Activated T-cell treated with anti-CD3 and anti-CD28 coated beads, Interleukin-2, amount 50 U/mL, for 48 hours (primary cell): Measurements from ENCODE around the gene LY86.
"Not testable (repeated sequence)": the region's sequence is repeated elsewhere in the genome, so short reads cannot be mapped to it uniquely, and the experiment has no call there.

ENCODE experiments used
- DNase-seq, 2 experiments: peaks; one replicate each; pipeline ENCODE4 v3.0.0-alpha.2; 2020

LY86 gene

DNA sequence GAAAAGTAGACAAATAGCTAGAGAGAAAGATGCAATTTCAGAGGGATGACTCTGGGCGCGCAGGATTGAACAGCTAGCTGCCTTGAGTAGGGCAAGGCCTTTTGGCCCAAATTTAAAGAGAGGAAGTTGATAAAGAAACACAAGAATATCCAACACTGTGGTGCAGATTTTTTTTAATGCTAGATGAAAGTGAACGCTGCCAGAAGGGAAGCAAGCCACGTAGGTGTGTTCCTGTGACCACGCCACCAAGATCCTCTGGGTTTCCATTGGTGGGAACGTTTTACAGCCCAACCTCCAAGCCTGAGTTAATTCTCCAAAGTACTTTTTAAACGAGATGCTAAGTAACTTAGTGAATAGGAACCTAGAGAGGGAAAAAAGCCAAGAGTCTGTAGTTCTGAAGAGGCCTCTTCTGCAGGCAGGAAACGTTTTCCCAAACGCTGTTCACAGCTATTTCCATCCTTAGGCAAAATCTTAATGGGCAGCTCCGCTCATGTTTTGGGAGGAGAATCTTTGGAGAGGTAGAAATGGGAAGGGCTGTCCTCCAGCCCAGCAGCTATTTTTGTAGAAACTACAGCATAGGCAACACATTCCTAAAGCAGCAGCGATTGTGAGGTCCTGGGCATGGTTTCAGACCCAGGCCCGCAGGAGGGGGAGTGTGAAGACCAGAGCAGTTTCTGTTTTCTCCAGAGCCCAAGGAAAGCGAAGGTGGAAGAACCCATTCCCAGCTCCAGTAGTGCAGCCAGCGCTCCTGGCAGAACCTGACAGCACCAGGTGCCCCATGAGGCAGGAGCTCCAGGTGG, 8.2 kb downstream of the LY86 start:
- DNase-seq: no peak

DNA sequence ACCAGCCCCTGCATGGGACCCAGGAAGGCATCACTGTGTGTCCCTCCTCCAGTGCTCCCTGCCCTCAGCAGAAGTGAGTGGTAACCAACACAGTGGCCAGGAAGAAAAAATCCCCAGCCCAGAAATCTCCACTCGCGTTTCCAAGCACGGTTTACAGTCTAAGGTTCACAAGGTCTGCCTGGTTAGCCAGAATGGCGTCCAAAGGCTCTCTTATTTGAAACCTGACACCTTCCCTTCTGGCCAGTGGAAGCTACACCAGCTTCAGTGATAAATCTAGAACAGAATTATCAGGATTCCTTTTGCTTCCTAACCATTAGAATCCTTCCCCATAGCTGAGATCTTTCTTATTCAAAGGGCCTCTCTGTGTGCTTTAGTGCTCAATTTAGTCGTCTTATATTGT, 9.2 kb downstream of the LY86 start:
- no peak for DNase-seq

DNA sequence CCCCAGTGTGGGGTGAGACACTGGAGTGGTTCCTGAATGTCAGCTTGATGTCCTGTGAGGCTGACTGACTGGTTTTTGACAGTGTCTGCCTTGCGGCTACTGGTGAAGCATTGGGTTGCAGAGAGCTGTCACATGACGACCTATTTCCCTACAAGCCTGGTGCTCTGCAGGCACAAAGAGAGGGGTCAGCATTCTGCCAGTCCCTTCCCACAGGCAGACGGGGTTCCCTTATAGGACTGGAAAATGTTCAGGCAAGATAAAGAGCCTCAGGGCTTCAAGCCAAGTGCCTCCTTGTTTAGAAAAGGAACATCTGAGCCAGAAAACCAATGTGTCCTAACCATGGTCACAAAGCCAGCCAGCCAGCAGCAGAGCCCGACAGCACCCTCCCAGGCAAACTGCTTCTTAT, 11.0 kb downstream of the LY86 start:
- no peak for DNase-seq

DNA sequence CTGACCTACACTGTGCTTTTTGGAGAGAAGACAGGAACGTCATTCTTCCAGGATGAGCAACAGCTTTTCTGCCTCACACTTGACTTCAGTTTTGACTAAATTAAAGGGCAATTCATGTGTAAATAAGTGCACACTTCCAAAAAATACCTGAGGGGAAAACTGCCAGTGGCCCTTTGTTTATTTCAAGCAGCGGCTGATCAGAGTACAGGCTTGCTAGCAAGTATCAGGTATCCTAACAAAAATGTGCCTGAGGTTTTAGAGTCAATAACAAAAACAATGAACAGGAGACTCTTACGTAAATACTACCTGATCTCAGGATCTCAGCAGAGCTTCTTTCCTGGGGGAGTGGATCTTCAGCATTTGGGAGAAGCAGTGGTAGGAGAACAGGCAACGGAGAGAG, 12.4 kb downstream of the LY86 start:
- no peak for DNase-seq

DNA sequence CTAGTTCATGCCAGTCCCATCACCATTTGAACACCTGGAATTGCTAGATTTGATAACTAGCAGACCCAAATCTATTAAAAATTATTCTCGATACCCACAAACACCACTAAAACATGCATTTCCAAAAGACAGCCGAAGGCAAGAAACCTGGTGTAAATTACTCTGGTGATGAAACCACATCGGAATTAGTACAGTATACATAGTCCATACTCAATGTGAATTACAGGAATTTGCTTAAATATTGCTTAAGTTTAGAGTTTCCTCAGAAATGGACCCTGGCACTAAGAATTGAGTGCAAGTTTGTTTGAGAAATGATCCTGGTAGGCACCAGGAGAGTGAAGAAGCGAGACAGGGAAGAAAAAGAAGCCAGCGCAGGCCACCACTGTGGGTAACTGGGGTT, 13.7 kb downstream of the LY86 start:
- DNase-seq: no peak

DNA sequence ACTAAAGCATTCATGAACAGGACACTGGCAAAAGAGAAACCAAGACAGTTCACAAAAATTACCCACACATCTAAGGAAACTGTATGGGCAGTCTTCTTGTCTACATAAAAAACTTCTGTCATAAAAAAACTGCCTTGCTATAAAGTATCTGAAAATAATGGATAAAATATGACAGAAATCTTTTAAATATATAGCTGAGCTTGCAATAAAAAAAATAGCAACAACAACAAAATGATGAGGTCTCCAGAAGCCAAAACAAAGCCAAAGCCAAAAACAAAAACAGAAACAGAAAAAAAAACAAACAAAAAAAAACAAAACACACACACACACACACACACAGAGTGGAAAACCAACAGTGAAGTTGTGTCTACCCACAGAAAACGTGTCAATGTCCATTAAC, 14.8 kb downstream of the LY86 start:
- DNase-seq: no peak

DNA sequence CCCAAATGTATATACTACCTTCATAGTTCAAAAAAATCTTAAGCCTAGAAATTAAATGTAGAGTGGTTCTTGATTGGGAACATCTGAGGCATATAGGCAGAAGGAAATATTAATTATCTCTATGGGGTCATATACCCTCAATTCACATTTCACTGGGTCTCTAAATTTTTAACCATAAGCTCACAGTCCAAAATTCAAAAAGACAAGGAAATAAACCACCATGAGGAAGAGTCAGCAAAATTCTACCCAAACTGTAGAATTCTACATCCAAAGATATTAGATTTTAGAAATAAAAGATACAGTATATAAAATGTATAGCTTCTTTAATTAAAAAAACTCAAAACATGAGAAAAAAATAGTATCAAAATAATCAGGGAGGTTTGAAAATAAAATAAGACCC, 15.5 kb downstream of the LY86 start:
- DNase-seq: no peak

DNA sequence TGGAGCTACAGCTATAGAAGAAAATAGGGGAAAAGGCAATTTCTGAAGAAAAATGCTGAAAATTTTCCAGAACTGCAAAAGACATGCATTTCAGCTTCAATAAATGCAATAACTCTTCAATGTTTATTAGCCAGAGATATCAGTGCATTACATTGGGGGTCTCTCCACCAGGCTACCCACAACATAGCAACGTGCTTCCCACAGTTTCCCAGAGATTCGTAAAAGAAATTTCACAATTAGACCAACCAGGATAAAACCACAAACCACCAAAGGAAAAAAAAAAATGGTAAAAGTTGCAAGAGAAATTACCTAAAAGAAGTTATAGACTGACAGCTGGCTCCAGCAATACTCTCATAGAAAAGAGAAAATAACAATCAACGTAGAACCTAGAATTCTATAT, 16.0 kb downstream of the LY86 start:
- no peak for DNase-seq

DNA sequence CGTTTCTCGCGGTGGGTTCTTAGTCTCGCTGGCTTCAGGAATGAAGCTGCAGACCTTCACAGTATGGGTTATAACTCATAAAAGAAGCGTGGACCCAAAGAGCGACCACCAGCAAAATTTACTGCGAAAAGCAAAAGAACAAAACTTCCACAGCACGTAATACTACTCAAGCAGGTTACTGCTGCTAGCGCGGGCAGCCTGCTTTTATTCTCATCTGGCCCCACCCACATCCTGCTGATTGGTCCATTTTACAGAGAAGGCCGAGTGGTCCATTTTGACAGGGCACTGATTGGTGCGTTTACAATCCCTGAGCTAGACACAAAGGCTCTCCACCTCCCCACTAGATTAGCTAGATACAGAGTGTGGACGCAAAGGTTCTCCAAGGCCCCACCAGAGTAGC, 17.4 kb downstream of the LY86 start:
- no peak for DNase-seq

DNA sequence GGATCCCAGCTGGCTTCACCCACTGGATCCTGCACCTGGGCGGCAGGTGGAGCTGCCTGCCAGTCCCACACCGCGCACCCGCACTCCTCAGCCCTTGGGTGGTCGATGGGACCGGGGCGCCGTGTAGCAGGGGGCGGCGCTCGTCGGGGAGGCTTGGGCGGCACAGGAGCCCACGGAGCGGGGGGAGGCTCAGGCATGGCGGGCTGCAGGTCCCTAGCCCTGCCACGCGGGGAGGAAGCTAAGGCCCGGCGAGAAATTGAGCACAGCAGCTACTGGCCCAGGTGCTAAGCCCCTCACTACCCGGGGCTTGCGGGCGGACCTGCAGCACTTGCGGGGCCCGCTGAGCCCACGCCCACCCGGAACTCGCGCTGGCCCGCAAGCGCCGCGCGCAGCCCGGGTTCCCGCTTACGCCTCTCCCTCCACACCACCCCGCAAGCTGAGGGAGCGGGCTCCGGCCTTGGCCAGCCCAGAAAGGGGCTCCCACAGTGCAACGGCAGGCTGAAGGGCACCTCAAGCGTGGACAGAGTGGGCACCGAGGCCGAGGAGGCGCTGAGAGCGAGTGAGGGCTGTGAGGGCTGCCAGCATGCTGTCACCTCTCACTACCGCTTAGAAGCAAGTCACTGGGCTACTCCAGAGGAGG, 18.0 kb downstream of the LY86 start:
- DNase-seq: not testable (repeated sequence)

DNA sequence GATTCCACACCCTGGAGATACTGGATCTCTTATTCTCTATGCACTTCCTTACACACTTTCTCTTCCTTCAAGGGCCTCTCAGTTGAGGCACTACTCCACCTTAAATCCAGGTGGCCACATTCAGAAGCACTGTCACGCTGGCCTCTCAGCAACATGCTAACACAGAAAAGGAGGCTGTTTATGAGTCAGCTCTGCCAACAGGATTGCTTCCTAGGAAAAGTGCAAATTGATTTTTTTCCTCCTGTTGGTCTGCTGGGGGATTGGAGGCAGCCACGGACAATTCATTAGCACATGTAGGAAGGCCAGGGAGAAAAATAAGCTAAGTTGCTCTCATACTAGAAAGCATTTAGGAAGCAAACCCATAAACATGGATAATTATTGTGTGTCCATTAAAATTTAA, 20.9 kb downstream of the LY86 start:
- DNase-seq: no peak

DNA sequence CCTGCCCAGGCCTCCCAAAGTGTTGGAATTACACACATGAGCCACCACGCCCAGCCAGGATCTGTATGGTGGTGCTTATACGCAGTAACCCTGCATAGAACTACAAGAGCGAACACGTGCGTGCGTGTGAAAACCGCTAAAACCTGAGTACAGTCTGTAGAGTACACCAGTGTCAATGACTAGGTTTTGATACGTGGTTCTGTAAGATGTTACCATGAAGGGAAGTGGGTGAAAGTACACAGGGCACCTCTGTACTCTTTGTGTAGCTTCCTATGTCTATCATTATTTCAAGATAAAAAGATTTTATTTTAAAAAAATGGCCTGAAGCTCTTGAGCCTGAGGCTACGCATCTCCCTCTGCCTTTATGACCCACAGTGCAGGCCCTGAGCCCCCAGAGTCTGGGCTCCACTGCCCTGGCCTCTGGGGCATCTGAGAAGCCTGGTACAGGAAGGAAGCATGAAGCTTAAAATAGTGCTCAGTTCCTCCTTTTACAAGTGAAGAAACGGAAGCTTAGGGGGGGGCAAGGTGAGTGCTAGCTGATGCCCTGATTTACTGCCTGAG, 21.6 kb downstream of the LY86 start:
- peak in 1 of 2 experiments; percentile 51 for DNase-seq

DNA sequence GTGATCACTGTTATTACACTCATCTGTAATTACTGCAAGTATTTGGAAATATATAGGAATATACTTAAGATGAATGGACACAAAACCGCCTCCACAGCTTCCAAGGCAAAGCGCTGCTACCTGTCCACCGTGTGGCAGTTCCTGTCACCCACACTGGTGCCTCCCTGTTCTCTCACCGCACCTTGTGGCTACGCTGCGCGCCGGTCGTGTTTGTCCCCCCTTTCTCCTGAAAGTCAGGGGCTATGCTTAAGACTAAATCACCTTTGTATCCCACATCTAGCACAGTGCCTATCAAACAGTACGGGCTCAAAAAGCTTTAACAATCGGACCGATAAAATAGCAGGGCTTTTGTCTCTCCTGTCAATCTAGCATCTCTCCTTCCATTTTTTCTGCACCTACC, 23.0 kb downstream of the LY86 start:
- DNase-seq: no peak

DNA sequence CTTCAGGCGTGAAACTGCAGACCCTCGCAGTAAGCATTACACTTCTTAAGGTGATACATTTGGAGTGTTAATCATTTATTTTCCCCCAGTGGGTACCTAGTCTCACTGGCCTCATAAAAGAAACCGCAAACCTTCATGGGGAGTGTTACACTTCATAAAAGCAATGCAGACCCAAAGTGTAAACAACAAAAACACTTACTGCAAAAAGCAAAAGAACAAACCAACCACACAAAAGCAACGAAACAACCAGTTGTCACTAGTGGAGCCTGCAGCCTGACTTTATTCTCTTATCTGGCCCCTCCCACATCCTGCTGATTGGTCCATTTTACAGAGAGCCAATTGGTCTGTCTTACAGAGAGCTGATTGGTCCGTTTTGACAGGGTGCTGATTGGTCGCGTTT, 23.8 kb downstream of the LY86 start:
- DNase-seq: no peak

DNA sequence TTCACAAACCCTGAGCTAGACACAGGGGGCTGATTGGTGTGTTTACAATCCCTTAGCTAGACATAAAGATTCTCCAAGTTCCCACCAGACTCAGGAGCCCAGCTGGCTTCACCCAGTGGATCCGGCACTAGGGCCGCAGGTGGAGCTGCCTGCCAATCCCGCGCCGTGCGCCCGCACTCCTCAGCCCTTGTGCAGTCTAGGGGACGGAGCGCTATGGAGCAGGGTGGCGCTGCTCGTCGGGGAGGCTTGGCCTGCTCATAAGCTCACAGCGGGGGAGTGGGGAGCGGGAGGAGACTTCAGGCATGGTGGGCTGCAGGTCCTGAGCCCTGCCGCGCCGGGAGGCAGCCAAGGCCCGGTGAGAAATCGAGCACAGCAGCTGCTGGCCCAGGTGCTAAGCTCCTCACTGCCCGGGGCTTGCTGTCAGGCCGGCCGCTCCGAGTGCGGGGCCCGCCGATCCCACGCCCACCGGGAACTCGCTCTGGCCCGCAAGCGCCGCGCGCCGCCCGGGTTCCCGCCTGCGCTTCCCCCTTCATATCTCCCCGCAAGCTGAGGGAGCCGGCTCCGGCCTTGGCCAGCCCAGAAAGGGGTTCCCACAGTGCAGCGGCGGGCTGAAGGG, 24.7 kb downstream of the LY86 start:
- DNase-seq: not testable (repeated sequence)

DNA sequence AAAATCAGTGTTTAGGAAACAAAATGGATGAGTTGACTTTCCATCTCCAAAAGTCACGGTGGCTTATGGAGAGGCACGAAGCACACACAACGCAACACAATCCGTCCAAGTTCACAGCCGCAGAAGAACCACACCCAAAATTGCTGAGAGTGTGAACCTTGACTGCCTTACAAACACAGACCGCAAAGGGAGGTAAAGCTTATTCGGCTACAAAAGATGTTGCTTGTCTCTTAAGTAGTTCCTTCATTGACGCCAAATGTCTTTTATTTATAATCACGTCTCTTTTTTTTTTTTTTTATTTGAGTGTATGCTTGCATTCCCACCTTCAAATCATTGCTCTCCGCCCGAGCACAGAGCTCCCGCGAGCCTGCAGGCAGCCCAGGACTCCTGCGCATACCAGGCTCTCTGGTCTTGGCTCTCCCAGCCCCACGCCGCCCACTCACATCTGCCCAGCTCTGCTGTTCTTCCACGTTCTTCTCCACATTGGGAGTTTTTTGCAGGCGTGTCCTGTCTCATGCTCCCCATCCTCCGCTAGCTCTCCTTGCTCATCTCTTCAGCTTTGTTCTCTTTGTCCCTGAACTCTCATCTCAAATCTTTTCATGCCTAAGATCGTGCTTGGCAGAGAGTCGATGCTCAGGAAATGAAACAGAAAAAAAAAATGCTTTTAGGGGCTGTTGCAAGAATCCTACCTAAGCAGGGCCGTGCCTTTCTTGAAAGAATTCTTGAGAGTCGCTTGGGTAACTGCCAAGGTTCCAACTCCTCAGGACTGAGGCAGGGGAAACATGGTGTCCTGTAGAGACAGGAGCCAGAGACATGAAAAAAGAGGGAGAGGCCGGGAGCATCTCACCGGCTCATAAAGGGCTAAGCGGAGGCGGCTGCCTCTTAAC, 25.8 kb downstream of the LY86 start:
- peak; percentile 38 to 51 for DNase-seq

DNA sequence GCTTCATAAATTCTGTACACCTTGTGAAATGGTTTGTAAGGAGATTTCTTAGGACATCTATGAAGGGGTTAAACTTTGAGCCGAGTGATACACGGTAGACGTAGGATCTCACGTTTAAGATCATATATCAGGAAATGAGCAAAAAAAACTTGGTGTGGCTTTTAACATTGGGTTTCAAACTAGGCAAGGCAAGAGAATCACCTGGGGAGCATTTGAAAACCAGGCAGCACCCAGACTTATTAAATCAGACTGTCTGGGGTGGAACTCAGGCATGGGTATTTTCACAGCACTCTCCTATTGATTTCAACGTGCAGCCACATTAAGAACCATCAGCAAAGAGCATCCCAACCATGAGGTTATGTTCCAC, 26.4 kb downstream of the LY86 start:
- DNase-seq: no peak

DNA sequence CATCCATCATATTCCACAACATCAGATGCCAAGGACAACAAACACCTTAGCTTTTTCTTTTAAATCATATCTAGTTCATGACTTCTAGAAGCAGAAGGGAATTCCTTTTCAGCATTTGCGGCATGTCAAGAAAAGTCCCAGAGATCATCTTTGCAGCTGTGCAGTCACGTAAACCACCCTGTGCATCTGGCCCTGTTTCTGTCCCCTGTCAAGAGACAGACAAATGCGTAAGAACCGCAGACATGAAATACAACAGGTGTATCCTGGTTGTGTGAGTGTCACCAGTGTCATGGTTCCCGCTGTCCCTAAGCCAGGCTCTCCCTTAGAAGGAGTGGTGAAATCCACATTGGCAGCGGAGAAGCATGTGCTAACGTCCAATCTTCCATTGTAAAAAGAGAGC, 28.1 kb downstream of the LY86 start:
- DNase-seq: no peak

DNA sequence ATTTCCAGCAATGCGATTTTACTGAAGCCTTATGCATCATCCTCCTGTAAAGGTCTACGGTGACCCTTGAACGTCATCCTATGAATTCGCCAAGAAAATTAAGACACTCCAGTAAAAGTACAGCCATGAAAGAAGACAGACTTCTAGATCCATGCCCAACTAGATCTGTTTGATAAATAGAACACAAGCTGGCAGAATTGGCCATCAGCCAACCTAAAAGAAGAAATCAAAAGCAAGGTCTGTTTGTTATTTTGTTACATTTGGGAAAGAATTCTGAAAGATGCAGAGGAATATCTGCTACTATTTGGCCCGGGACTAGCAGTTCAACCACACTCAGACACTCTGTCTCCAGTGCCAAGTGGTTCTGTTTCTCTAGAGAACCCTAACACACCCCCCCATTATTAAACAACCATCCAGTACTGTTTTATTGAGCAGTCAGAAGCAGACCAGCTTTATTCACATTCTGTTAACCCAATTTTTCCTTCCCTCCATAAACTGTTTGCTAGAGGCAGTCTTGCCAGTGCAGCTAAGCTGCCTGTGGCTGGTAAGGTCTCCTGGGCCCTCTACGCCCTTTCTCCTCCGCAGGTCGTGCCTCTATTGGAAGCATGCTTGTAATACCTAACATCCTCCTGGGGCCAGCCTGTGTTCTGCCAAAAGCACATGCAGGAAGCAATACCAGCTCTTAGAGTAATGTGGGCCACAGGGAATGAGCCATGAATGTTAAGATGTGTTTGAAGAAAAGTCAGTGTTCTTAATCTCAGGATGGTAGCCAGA, 30.7 kb downstream of the LY86 start:
- DNase-seq: no peak

DNA sequence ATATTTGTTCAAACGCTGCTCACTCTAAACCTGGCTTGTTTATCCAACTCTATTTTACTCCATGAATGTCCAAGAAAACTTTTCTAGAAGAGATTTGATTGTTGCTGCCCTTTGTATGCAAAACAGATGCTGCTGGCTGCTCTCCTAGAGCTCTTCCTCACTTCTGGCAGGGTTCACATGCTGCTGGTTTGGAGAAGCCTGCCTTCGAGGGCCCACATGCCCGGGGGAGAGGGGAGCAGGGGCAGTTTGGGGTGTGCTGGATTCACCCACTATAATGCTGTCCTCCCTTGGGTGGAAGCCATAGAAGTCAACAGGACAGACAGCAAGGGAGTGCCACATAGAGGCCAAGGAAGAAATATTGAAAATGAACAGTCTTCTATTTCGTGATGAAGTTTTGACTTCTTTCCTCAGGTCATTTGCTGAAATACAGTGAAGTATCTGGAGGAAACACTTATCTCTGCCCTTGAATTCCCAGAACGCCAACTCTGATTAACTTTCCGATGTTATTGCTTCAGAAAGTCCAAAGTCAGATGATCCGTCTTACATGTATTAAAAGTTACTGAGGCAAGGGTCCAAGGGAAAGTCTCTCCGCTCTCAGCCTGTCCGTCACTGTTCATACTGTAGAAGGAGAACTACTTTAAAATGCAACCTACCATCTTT, 32.4 kb downstream of the LY86 start:
- no peak for DNase-seq

DNA sequence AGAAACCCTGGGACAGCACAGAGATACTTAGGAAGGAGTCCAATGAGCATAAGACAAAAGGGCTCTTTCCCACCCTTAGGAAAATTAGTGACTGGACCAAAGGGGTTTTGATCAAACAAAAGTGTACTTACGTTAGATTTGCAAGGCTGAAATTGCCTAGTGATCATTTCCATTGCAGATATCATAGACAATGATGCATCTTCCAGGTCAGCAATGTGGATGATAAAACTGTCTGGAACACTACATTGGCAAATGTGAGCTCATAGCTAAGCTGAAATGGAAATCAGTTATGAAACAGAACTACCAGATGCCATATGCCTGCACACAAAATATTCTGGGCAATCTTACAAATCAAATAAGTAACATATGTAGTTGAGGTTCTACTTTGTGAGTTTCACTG, 34.0 kb downstream of the LY86 start:
- no peak for DNase-seq

DNA sequence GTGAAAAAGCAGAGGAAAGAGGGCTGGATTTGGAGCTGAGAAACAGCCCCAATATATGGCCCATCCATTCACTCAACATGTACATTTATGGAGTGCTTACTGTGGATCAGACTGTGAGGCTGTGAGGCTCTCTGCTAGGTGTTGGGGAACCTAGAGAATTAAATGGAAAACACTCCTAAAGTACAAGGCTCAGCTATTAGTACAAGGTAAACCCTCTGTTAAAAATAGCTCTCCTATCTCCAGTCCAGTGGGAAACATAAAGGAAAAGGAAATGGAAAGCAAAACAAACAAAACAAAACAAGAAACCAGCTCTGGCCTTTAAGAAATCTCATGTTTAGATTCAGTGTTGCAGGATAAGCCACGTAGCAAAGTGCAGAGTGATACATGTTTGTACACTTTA, 35.0 kb downstream of the LY86 start:
- DNase-seq: no peak
